GM12892 (cell line): ENCODE results near the gene BUB3.

Experiments used
- POLR2A ChIP-seq: IDR thresholded peaks from 2 replicates; pipeline ENCODE4 v1.6.1; 2011; ENCODE audit warnings: low read depth, low read length, control low read depth
- POLR2AphosphoS5 ChIP-seq: IDR thresholded peaks from 2 replicates; pipeline ENCODE4 v1.6.1; 2011; ENCODE audit warnings: low read depth, low read length, control low read depth
- TAF1 ChIP-seq: IDR thresholded peaks from 2 replicates; pipeline ENCODE4 v1.6.1; 2011; ENCODE audit warnings: low read depth, mild to moderate bottlenecking, control low read depth, low read length, borderline replicate concordance

- TF ChIP-seq POLR2AphosphoS5 (no peak), POLR2A (no peak), TAF1 (no peak)
These were observed 59.0 kb downstream of the BUB3 start for GRCh38 chr10:123213192-123213591.
